Right renal cortex interstitium (tissue), 3 donors: ENCODE measurements around the gene DNALI1. TPM values are rescaled to one million over a fixed set of nuclear protein-coding genes. Genes with fewer than 3 reads are reported as not detected.
A peak's percentile ranks its signal among the peaks of the same experiment; 100 is the strongest.
"Not testable (repeated sequence)": the region's sequence is repeated elsewhere in the genome, so short reads cannot be mapped to it uniquely, and the experiment has no call there.

Experiments
- DNase-seq, 3 donors: peaks; one replicate each; pipeline ENCODE4 v3.0.0-alpha.2; 2013; ENCODE audit warnings: low read depth in 3 of 3, low spot score in 2 of 3
- polyA plus RNA-seq, 3 donors: library from polyadenylated mRNA; unstranded; fragments of 120-200 nt; gene quantifications; one replicate each; pipeline ENCODE4 v1.2.1, GENCODE V29; 2013; ENCODE audit not compliant: insufficient read length in 3 of 3

The DNALI1 gene
- polyA plus RNA-seq: 10 to 100 TPM; 64.4 to 71.2 (median 66.9) TPM

DNA sequence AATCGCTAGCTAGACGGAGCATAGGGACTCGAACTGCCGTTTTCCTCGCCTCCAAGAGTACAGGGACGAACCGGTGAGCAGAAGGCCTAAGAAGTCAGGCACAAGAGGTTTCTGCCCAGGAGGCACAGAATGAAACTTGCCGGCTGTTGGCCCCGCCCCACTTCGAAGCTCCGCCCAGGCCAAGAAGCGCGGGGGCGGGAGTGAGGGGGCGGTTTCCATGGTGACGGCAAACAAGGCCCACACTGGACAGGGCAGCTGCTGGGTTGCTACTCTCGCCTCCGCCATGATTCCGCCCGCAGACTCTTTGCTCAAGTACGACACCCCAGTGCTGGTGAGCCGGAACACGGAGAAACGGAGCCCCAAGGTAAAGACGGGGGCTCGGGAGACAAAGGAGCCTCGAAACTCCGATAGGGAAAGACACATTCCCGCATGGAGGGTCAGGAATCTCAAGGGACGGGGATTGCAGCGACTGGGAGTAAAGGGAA is at the start of gene DNALI1:
Gene DNALI1, plus strand, starts transcription at position 229 of the 485 bp plus-strand sequence. Its CDS starts 55 bp downstream, at position 284.
- DNase-seq: peak; percentile 62 to 80 (median 80)

- DNase-seq: no peak
These were observed 47.6 kb upstream of the DNALI1 start for GRCh38 chr1:37509181-37509580.

DNA sequence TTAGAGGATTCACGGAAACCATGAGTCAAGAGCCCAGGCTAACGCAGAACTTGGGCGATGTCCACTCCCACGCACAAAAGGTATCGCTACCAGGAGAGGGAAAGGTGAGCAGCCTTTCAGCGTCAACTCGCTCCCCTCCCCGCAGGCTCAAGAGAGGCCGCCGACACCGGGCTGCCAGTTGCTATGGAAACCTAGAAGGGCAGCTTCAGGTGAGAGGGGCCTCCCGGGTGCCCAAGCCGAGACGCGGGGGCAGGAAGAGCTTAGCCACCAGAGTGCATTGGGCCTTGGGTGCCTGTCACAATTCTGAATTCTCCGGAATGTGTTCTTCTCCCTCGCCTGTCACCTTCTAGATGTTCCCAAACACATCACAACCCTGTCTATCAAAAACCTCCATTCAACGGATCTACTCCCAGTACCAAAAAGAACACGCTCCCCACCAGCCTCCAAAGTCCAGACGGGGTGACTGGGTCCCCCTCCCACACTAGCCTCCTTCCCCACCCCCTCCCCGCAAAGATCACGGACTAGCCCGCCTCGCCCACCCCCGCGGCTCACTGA is 42.9 kb upstream of the DNALI1 start:
- DNase-seq: peak in 2 of 3 donors; percentile 27 to 30

DNA sequence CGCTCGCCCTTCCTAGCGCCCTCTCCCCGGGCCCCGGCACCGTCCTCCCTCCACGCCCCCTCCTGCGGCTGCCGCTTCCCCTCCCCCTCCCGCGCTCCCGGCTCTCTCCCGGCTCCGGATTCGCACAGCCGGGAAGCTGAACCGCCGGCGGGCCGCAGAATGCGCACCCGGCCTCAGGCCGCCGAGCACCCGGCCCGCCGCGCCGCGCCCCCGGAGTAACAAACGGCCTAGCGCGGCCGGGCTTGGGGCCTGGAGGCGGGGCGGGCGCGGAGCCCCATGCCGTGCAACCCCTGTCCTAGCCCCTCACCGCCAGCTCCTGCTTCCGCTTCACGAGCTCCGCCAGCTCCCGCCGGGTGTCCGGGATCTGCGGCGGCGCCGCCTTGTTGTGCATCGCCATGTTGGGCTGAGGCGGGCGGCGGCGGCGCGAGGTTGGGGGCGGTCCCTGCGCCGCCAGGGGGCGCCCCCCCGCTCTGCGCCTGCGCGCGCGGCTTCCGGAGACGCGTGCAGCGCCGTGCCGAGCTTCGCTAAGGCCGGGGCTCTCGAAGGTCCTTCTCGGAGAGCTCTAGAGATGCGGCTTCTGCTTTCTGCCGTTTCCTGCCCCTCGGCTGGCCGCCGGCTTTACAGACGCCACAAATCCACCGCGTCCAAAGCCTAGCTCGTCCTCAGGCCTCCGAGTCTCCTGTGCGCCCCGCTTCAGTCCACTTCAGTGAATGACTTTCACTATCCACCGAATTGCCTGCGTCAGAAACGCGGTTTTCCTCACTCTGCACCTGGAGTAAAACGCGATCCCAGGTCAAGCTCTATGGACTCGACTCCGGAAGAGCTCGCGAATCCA is 42.2 kb upstream of the DNALI1 start, which contains the start of gene MEAF6:
Gene MEAF6, minus strand, starts transcription at position 417 of the 835 bp plus-strand sequence. Its CDS starts 20 bp downstream, at position 397.
- DNase-seq: peak; percentile 73 to 80 (median 76)

GRCh38 chr1:37515185-37516034 is 41.3 kb upstream of the DNALI1 start:
- no peak for DNase-seq

- DNase-seq: no peak
These were observed 39.2 kb upstream of the DNALI1 start for GRCh38 chr1:37517569-37517968.

DNA sequence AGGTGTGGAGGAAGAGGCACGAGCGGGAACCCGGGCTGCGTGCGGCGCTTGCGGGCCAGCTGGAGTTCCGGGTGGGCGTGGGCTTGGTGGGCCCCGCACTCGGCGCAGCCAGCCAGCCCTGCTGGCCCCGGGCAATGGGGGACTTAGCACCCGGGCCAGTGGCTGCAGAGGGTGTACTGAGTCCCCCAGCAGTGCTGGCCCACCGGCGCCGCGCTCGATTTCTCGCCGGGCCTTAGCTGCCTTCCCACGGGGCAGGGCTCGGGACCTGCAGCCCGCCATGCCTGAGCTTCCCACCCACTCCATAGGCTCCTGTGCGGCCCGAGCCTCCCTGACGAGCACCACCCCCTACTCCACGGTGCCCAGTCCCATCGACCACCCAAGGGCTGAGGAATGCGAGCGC is 38.5 kb upstream of the DNALI1 start:
- not testable (repeated sequence) for DNase-seq

DNA sequence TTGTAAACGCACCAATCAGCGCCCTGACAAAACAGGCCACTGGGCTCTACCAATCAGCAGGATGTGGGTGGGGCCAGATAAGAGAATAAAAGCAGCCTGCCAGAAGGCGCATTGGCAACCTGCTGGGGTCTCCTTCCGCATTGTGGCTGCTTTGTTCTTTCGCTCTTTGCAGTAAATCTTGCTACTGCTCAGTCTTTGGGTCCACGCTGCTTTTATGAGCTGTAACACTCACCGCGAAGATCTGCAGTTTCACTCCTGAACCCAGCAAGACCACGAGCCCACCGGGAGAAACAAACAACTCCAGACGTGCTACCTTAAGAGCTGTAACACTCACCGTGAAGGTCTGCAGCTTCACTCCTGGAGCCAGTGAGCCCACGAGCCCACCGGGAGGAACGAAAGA is 37.8 kb upstream of the DNALI1 start:
- not testable (repeated sequence) for DNase-seq

DNA sequence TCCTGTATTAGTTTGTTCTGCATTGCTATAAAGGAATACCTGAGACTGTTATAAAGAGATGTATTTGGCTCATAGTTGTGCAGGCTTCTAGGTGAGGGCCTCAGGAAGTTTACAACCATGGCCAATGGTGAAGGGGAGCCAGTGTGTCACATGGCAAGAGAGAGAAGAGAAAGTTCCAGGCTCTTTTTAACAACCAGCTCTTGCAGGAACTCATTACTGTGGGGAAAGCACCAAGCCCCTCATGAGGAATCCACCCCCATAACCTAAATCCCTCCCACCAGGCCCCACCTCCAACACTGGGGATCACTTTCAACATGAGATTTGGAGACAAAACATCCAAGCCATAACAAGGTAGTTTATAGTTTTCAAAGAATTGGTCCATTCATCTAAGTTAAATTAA is 37.1 kb upstream of the DNALI1 start:
- no peak for DNase-seq

GRCh38 chr1:37529888-37530287 is 26.9 kb upstream of the DNALI1 start:
- not testable (repeated sequence) for DNase-seq

DNA sequence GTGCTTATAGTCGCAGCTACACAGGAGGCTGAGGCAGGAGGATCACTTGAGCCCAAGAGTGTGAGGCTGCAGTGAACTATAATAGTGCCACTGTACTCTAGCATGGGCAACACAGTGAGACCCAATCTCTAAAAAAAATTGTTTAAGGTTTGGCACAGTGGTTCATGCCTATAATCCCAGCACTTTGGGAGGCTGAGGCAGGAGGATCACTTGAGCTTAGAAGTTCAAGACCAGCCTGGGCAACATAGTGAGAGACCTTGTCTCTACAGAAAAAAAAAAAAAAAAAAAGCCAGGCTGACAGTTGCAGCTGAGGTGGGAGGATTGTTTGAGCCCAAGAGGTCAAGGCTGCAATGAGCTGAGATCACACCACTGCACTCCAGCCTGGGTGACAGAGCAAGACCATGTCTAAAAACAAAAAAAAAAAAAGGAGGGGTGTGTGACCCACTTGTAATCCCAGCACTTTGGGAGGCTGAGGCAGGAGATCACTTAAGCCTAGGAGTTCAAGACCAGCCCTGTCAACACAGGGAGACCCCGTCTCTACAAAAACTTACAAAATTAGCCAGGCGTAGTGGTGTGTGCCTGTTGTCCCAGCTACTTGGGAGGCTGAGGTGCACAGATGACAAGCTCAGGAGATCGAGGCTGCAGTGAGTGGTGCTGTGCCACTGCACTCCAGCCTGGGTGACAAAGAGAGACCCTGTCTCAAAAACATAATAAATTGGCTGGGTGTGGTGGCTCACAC is 24.2 kb upstream of the DNALI1 start:
- DNase-seq: not testable (repeated sequence)

DNA sequence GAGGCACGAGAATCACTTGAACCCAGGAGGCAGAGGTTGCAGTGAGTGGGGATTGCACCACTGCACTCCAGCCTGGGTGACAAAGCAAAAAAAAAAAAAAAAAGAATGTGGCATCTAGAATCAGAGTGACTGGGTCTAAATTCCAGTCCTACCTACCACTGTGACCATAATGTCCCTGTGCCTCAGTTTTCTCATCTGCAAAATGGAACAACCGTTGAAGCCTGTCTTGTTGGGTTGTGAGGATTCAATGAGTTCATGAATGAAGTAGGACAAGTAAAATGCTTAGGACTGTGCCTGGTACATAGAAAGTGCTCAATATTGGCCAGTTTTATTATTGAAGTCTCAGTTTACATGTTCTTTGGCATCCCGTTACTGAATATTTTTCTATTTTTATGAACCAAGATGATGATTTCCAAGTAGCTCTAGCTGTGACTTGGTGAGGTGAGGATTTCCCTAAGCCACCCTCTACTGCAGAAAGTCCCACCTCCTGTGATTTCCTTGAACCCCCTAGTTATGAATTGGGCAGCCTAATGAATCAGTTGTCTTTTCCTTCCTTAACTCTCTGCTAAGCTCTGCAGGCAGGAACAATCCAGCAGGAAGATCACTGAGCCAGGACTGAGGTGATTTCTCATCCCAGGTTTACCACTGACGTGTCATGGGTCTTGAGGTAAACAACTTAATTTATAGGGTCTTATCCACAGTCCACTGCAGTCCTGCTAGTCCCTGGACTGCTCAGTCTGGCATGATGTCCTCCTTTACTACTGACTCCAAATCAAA is 23.2 kb upstream of the DNALI1 start:
- no peak for DNase-seq

DNA sequence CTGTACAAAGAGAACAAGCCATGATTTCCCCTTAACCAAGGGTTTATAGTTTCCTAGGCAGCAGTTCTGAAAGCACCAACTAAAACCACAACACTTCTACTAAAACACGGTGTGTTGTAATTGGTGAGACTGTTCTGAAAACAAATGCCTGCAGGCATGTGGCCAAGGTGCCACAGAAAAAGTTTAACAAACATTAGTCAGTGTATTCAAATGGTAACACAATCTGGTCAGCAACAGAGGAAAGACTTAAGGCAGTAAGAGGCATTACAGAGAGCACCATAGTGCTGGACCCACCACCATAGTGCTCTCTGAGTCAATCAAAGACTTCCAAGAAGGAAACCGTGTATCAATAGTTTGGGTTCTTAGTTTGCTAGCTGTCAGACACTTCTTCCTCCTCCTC is 19.4 kb upstream of the DNALI1 start:
- no peak for DNase-seq

DNA sequence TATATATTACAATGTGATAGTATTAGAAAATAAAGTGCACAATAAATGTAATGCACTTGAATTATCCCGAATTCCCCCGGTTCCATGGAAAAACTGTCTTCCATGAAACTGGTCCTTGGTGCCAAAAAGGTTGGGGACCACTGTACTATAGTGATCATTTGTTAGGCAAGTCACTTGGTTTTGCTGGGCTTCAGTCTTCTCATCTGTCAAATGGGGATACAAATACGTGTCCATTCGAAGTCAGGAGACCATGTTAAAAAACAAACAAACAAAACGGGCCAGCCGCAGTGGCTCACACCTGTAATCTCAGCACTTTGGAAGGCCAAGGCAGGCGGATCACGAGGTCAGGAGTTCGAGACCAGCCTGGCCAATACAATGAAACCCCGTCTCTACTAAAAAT is 17.6 kb upstream of the DNALI1 start:
- not testable (repeated sequence) for DNase-seq

GRCh38 chr1:37540036-37540785 is 16.5 kb upstream of the DNALI1 start:
- no peak for DNase-seq

GRCh38 chr1:37544530-37544929 is 12.2 kb upstream of the DNALI1 start:
- no peak for DNase-seq

DNA sequence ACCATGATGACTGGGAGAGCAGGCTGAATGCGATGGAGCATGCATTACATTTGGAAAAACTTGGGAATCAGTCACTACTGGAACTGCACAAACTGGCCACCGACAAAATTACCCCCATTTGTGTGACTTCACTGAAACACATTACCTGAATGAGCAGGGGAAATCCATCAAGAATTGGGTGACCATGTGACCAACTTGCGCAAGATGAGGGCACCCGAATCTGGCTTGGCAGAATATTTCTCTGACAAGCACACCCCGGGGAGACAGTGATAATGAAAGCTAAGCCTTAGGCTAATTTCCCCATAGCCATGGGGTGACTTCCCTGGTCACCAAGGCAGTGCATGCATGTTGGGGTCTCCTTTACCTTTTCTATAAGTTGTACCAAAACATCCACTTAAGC is 11.7 kb upstream of the DNALI1 start:
- no peak for DNase-seq

DNA sequence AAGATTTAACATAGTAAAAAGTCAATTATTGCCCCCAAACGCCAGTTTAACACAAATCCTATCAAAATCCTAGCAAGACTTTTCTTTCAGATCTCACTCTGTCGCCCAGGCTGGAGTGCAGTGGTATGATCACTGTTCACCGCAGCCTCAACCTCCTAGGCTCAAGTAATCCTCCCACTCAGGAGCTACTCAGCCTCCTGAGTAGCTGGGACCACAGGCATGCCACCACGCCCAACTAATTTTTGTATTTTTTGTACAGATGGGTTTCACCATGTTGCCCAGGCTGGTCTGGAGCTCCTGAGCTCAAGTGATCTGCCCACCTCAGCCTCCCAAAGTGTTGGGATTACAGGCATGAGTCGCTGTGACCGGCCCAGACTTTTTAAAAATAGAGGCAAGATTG is 7.4 kb upstream of the DNALI1 start:
- DNase-seq: no peak

DNA sequence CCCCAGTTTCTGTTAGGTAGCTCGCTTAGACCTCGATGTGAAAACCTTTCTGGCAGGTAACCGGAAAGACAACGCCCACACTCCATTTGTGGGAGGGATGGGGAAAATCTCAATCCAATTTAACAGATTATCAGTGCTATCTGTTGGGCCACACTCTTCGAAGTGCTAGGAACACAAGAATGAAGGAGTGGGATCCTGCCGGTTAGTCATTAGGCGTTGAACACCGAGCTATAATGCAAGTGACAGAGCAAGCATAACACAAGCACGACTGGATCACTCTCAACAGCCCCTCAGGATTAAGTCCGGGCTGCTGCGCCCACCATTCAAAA is 3.2 kb upstream of the DNALI1 start:
- DNase-seq: no peak
